GM12801 (cell line): ENCODE results near the gene TREML2.

Experiments
- TF ChIP-seq, protein P1 (sequence below): IDR thresholded peaks from one replicate; pipeline ENCODE4 v1.5.1; 2011; ENCODE audit warnings: control low read depth; ENCODE audit not compliant: insufficient read length; ENCODE audit errors: extremely low read depth

Gene TREML2

GRCh38 chr6:41160933-41161332 lies 40.0 kb downstream of the TREML2 start:
- TF ChIP-seq, protein P1, sequence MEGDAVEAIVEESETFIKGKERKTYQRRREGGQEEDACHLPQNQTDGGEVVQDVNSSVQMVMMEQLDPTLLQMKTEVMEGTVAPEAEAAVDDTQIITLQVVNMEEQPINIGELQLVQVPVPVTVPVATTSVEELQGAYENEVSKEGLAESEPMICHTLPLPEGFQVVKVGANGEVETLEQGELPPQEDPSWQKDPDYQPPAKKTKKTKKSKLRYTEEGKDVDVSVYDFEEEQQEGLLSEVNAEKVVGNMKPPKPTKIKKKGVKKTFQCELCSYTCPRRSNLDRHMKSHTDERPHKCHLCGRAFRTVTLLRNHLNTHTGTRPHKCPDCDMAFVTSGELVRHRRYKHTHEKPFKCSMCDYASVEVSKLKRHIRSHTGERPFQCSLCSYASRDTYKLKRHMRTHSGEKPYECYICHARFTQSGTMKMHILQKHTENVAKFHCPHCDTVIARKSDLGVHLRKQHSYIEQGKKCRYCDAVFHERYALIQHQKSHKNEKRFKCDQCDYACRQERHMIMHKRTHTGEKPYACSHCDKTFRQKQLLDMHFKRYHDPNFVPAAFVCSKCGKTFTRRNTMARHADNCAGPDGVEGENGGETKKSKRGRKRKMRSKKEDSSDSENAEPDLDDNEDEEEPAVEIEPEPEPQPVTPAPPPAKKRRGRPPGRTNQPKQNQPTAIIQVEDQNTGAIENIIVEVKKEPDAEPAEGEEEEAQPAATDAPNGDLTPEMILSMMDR: no peak

- TF ChIP-seq, protein P1: no peak
These were observed 41.4 kb downstream of the TREML2 start for GRCh38 chr6:41159415-41160082.

DNA sequence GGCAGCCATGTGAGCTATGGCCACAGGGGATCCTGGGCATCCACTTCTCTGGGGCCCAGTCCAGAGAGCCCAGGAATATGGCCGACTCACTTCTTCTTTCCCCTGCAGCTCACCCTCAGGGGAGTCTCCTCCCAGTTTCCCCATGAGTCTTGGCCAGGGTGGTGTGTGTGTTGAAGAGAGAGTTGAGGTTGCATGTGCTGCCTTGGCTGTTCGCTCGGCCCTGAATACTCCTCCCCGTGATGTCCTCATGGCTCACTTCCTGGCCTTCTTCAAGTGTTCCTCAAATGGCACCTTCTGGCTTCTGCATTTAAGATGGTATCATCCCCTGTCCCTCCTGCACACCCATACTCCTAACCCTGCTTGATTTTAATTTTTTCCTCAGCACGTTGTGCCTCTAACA lies 43.6 kb downstream of the TREML2 start:
- TF ChIP-seq, protein P1: no peak

DNA sequence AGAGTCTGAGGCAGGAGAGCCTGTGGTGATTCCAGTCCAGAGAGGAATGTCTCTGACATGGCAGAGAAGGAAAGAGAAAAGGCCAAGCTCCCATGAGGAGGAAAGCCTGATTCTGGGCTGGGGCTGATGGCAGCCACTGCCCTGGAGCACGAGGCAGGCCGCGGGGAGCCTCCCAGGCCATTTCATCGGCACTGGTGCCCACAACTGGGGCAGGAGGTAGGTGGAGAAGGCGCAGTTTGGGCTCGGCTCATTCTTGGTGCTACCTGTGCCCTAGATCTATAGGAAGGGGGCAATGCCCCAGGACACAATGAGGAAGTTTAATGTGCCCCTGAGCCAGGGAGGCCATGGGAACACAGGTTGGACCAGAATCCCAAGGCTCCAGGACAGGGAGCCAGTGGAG lies 44.2 kb downstream of the TREML2 start:
- TF ChIP-seq, protein P1: no peak

GRCh38 chr6:41156001-41156400 lies 44.9 kb downstream of the TREML2 start:
- TF ChIP-seq, protein P1: no peak

DNA sequence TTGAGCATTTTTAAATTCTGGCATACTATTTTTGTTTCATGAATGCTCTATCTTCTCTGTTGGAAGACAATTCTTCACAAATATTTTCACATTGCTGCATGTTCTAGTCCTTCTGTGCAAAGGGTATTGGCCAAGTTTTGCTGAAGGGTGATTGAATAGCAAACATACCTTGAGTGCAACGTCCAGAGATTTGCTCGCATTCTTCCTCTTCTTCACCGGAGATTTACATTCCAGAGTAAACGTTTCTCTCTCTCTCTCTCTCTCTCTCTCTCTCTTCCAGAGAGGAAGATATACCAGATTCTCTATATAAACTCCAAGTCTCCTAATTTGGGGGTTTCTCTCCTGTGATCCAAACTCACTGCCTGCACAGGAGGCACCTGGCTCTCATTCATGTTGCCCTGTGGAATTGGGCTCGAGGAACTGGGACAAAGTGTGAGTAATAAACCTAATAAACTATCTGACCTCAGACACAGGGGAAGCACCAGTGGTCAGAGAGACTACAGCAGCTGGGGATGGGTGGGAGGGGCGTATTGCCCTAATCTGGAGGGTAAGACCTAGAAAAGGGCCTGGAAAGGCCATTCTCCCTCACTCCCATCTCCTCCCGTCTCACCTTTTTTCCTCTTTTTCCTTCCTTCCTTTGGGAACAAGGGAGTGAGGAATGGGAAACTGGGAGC lies 45.7 kb downstream of the TREML2 start:
- TF ChIP-seq, protein P1: no peak

GRCh38 chr6:41153992-41154625 lies 46.8 kb downstream of the TREML2 start, which contains the start of gene TREML1:
TSS of gene TREML1 (minus strand) at chr6:41154347. CDS start at chr6:41154288, 59 bp downstream.
- TF ChIP-seq, protein P1: no peak
